Measurements from ENCODE around the gene FRRS1.

The FRRS1 gene

DNA sequence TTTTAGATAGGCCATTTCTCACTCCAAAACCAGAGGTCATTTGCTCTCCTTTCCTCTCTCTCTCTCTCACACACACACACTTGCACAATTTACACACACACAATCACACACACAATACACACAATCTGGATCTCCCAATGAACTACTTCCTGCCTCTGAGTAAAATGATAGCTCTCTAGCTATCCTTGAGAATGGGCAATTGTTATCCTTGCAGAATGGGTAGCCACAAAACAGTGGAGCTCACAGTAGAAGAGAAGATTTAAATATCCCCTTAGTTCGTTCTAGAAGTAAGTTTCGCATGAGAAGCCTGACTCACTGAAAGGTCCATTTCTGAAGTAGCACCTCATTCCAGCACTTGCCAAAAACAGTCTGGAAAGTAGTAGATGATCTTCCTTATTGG is 102.9 kb downstream of the FRRS1 start:
- Histone ChIP-seq H3K27ac (no peak overlapping the region), H3K36me3 (no peaks in the 10 kb centered on the region), H3K4me2 (no peak overlapping the region), H4K20me1 (no peaks in the 10 kb centered on the region), H3K9me3 (replicated peaks in 1 of 11) (no peaks in the 10 kb centered on the region), H3K4me1 (no peaks in the 10 kb centered on the region), H3K27me3 (no peaks in the 10 kb centered on the region), H3K4me3 (no peak overlapping the region), H3K9ac (no peak overlapping the region)
- no peak for TF ChIP-seq Cebpa-rat (IDR thresholded peaks at IDR 0.05)

DNA sequence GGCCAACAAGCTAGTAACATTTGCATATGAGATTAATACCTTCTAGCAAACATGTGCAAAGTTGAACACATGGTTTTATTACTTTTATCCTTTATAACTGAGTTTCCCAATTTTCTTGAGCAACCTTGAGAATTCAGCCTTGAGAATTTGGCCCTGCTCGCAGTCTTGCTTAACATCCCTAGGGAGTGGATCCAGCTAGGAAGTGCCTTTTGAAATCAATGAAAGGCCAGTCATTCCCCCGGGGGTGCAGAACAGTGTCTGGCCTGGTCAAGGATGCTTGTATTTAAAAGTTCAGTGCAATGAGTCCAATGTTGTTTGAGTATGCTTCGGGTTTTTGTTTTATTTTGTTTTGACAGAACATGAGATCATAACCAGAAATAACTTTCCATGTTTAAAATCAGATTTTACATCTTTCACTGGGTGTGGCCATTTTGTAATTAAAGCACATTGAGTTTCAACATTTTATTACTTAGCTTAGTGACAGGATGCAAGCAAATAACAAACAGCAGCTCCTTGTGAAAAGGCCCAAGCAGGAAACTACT is 103.8 kb downstream of the FRRS1 start:
- Histone ChIP-seq H3K9ac (no peak overlapping the region), H3K27me3 (no peaks in the 10 kb centered on the region), H3K9me3 (replicated peaks in 1 of 11) (no peaks in the 10 kb centered on the region), H3K36me3 (no peaks in the 10 kb centered on the region), H4K20me1 (no peaks in the 10 kb centered on the region), H3K4me2 (no peak overlapping the region), H3K4me1 (no peaks in the 10 kb centered on the region), H3K4me3 (no peak overlapping the region), H3K27ac (no peak overlapping the region)
- no peak for TF ChIP-seq Cebpa-rat (IDR thresholded peaks at IDR 0.05)

DNA sequence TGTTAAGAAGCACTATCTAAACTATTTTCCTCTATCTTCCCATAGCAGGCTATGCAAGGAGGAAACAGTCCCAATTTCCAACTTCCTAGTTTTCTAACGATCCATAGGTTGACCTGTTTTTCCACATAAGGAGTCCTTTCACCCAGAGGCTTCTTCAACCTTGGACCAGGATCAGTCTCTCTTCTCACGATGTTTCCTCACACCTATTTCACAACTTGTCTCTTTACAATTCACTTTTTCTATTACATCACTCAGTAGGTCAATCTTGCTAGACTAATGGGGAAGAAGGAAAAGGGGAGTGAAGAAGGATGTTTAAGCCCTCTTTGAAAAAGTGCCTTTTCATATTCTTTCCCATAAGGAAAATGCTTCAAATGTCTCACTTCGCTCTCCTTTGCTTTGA is 104.7 kb downstream of the FRRS1 start:
- Histone ChIP-seq H3K9ac (no peak overlapping the region), H3K4me1 (no peaks in the 10 kb centered on the region), H3K9me3 (replicated peaks in 1 of 11) (no peaks in the 10 kb centered on the region), H3K4me2 (no peak overlapping the region), H3K27ac (no peak overlapping the region), H4K20me1 (no peaks in the 10 kb centered on the region), H3K36me3 (no peaks in the 10 kb centered on the region), H3K4me3 (no peak overlapping the region), H3K27me3 (no peaks in the 10 kb centered on the region)
- TF ChIP-seq Cebpa-rat (IDR thresholded peaks at IDR 0.05) = no peak

DNA sequence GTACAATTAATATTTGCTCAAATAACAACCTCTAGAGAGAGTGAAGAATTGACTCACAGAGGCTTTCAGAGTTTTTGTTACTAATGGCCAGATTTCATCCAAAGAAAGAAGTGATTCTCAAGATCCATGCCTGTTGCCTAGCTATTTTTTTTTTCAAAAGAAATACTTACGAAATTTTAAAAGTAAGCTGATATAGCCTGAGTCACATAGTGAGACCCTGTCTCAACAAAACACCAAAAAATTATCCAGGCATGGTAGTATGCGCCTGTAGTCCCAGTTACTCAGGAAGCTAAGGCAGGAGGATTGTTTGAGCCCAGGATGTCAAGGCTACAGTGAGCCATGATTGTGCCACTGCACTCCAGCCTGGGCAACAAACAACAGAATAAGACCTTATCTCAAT is 105.9 kb downstream of the FRRS1 start:
- Histone ChIP-seq H3K4me1 (no peaks in the 10 kb centered on the region), H3K36me3 (no peaks in the 10 kb centered on the region), H3K9ac (no peak overlapping the region), H3K4me2 (no peak overlapping the region), H3K27ac (no peak overlapping the region), H4K20me1 (no peaks in the 10 kb centered on the region), H3K9me3 (replicated peaks in 1 of 11) (no peaks in the 10 kb centered on the region), H3K27me3 (no peaks in the 10 kb centered on the region), H3K4me3 (no peak overlapping the region)
- no peak for TF ChIP-seq Cebpa-rat (IDR thresholded peaks at IDR 0.05)

GRCh38 chr1:99659755-99660210 is 106.7 kb downstream of the FRRS1 start:
- Histone ChIP-seq H4K20me1 (no peaks in the 10 kb centered on the region), H3K27me3 (no peaks in the 10 kb centered on the region), H3K4me1 (no peaks in the 10 kb centered on the region), H3K27ac (no peak overlapping the region), H3K9me3 (replicated peaks in 1 of 11) (no peaks in the 10 kb centered on the region), H3K9ac (no peak overlapping the region), H3K4me2 (no peak overlapping the region), H3K4me3 (no peak overlapping the region), H3K36me3 (no peaks in the 10 kb centered on the region)
- TF ChIP-seq Cebpa-rat (IDR thresholded peaks at IDR 0.05) = no peak
